HG03139 (cell line): ENCODE data around the gene EEPD1.
"Not testable (repeated sequence)": the region's sequence is repeated elsewhere in the genome, so short reads cannot be mapped to it uniquely, and the experiment has no call there.

Experiments
- ATAC-seq: cut with Tn5 transposase; IDR thresholded peaks from one replicate; pipeline ENCODE4 v1.9.1; 2021; ENCODE audit not compliant: unreplicated experiment

EEPD1 gene

DNA sequence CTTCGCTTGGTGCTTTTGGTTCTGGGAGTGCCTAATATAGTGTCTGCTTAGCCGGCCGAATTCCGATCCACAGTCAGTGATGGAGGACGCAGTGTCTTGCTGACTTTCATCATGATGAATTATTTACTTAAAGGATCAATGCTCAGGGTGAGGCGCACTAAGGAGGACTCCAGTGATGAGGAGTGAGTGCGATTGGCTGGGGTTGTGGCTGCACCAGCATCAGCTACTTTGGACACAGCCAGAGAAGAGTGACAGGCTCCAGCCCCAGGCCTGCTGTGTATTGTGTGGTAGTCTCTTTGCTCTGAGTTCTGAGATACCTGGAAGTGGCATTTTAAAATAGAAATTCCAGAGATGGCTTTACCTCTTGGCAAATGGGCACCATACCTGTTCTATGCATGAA lies 163.3 kb downstream of the EEPD1 start:
- ATAC-seq: no peak

DNA sequence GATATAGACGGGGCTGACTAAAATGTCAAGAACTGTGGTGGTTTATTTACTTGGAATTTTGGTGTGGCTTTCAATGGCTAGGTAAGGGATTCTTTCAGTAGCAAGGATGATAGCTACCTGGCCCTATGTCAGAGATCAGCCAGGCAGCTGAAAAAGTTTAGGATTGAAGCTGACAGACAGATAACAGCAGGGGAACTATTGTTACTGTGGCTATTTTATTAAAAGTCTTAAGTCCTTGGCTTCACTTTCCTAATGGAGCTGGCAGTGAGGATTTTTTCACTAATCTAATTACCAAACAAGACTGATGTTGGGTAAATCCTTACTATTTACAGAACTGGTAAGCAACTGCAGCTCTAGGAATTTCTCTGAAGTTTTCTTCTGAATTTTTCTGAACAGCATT lies 164.2 kb downstream of the EEPD1 start:
- no peak for ATAC-seq

DNA sequence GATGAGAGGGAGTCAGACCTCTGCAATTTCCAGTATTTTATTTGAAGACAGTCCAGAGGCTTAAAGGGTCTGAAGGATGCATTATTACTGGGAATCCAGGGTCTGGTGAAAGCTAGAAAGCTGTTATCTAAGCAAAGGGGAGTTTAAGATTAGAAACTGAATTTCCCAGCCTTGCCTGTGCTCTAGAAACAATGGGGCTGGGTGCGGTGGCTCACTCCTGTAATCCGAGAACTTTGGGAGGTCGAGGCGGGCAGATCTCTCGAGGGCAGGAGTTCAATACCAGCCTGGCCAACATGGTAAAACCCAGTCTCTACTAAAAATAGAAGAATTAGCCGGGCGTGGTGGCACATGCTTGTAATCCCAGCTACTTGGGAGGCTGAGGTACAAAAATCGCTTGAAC lies 165.1 kb downstream of the EEPD1 start:
- ATAC-seq: no peak

- not testable (repeated sequence) for ATAC-seq
Observed at GRCh38 chr7:36321284-36321683, 168.2 kb downstream of the EEPD1 start.

DNA sequence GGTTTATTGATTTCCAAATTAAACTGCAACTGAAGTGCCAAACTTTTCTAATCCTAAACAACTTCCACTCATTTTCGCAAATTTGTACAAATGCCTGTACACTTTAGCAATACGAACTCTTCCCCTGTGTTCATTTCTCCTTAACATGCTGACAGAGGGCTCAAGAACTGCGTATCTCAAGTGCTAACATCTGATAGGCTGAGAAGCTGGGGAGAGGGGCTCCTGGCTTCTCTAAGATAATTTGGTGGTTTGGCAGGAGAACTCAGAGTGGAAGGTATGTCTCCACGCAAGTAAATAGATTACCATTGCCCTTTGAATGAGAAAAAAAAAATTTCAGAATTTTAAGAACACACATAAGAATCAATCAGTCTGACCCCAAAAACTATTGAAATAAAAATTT lies 183.3 kb downstream of the EEPD1 start:
- ATAC-seq: no peak

DNA sequence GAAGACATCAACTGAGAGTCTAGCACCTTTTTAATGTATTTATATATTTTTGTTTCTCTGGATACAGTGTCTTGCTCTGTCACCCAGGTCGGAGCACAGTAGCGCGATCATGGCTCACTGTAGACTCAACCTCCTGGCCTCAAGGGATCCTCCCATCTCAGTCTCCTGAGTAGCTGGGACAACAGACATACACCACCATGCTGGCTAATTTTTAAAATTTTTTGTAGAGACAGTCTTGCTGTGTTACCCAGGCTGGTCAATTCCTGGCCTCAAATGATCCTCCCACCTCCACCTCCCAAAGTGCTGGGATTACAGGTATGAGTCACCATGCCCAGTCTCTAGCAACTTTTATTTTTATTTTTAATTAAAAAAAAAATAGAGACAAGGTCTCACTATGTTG lies 185.2 kb downstream of the EEPD1 start:
- no peak for ATAC-seq

- no peak for ATAC-seq
Observed at GRCh38 chr7:36343548-36343947, 190.5 kb downstream of the EEPD1 start.

- no peak for ATAC-seq
Observed at GRCh38 chr7:36344622-36345021, 191.6 kb downstream of the EEPD1 start.

DNA sequence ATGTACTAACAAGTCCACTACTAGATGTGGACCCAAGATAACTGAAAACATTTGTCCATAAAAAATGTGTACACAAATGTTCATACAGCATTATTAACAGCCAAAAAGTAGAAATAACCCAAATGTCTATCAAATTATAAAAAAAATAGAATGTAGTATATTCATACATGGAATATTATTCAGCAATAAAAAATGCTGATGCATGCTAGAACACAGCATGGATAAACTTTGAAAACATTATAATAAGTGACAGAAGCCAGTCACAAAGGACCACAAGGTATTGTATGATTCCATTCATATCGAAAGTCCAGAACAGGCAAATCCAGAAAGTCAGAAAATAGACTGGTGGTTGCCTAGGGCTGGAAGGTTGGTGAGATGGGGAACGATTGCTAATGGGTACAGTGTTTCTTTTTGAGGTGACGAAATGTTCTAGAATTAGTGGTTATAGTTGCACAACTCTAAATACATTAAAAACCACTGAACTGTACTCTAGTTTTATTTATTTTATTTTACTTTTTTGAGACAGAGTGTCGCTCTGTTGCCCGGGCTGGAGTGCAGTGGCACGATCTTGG lies 193.3 kb downstream of the EEPD1 start:
- ATAC-seq: no peak

DNA sequence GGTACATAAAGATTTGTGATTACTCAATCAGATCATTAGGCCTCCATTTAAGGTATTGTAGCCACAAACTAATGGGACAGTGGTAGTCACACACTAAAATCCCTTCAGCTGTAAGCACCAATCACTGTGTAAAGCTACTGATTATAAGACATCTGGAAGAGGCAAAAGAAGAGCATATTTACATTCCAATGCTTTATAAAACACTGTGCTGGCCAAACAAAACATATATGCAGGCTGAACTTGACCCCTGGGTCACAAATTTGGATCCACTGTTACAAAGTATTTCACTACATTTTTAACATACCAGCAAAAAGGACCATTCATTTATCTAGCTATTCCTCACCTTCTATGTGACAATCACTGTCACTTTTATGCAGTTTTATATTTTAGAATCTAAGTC lies 195.2 kb downstream of the EEPD1 start:
- no peak for ATAC-seq

GRCh38 chr7:36348771-36349170 lies 195.7 kb downstream of the EEPD1 start:
- no peak for ATAC-seq

- ATAC-seq: no peak
Observed at GRCh38 chr7:36349626-36350025, 196.6 kb downstream of the EEPD1 start.
